Stimulated activated naive CD8-positive, alpha-beta T cell treated with anti-CD3 and anti-CD28 coated beads, Interleukin-15, amount 100 ng/mL, for 72 hours (primary cell): ENCODE data around the gene PLXNB3.

Experiments
- ATAC-seq: fragments of 150-1000 bp; cut with Tn5 transposase; 2 replicates; pipeline ENCODE4 v1.10.0; 2021; ENCODE audit warnings: mild to moderate bottlenecking, moderate library complexity
- DNase-seq, 2 donors: peaks; one replicate each; pipeline ENCODE4 v3.0.0; 2021 to 2022
- H3K27ac Mint-ChIP-seq, 2 donors: one replicate each; pipeline ENCODE4 v1.8.0; 2022; ENCODE audit warnings: mild to moderate bottlenecking in 2 of 2, mixed read lengths in 2 of 2, moderate library complexity in 2 of 2
- H3K27me3 Mint-ChIP-seq: one replicate; pipeline ENCODE4 v1.8.0; 2022; ENCODE audit warnings: mixed read lengths
- H3K4me1 Mint-ChIP-seq: one replicate; pipeline ENCODE4 v1.8.0; 2022; ENCODE audit warnings: mild to moderate bottlenecking, mixed read lengths
- H3K4me3 Mint-ChIP-seq, 2 donors: one replicate each; pipeline ENCODE4 v1.8.0; 2022; ENCODE audit warnings: mild to moderate bottlenecking in 2 of 2, mixed read lengths in 2 of 2, moderate library complexity in 1 of 2
- H3K9me3 Mint-ChIP-seq, 2 donors: one replicate each; pipeline ENCODE4 v1.8.0; 2022; ENCODE audit warnings: mixed read lengths in 2 of 2

PLXNB3 gene

DNA sequence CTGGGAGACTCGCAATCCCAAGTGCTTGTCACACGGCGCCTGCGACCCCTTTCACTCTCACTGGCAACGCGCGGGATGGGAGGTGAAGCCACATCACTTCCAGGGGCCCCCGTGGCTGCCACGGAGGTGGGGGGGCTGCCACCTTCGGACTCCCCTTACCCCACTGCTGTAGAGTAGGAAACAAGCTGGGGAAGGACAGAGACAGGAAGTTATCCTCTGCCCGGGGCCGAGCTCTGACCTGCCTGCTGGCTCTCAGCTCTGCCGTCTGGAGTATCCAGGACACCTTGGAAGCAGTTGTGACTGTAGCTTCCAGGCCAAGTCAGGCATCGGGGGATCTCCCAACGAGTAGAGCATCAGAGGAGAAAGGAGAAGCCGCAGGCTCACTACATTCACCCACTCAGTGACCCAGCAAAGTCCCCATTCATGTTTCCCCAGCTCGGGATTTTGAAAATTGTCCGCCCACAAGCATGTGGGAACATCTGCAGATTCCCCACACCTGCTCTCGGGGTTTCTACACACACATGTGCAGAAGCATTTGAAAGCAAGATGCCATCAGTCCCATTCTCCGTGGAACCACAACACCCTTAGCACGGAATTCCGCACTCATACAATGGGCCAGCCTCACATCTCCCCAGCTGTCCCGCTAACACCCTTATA lies 55.5 kb downstream of the PLXNB3 start:
- Mint-ChIP-seq H3K4me1 (peaks cover 51% of the 10 kb centered on the region), H3K27ac (no peak overlapping the region), H3K9me3 (no peaks in the 10 kb centered on the region), H3K4me3 (peak overlapping the region; percentile 59 to 62), H3K27me3 (peaks cover 5% of the 10 kb centered on the region)
- ATAC-seq (peak; percentile 10), DNase-seq (no peak)

DNA sequence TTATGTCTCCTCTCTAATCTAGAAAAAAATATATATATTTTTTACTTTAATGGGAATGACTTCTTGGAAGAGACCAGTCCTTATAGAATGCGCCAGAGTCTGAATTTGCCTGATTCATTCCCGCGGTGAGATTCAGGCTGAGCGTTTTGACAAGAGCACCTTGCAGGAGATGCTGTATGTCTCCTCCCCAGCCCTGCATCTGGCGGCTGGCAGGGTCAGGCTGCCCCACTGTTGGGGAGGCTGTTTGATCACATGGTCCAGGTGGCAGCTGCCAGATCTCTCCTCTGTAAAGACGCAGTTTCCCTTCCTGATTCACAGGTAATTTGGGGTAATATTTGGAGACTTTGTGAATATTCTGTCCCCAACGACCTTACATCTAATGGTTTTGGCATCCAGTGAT lies 56.6 kb downstream of the PLXNB3 start:
- H3K9me3 Mint-ChIP-seq, result no peaks in the 10 kb centered on the region
- H3K27ac Mint-ChIP-seq, result no peak overlapping the region
- no peak for DNase-seq
- H3K27me3 Mint-ChIP-seq, result no peaks in the 10 kb centered on the region
- no peak for ATAC-seq
- peaks cover 43% of the 10 kb centered on the region for H3K4me1 Mint-ChIP-seq
- no peak overlapping the region for H3K4me3 Mint-ChIP-seq

DNA sequence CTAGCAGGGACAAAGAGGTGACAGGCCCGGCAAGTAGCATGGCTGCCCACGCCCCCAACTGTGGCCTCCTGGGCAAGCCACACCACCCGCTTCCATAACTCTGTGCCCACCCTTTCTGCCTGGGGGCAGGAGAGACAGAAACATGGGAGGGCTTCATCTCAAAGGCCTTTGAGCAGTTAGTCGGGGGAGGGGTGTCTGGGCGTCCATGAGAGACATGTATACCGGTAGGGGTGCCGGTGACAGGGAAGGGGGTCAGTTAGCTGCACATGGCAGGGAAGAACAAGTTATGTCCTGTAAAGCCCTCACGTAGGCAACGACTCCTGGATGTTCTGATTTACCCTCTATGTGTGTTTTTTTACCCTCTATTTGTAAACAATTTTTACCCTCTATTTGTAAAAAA lies 57.0 kb downstream of the PLXNB3 start:
- DNase-seq (no peak), ATAC-seq (no peak)
- Mint-ChIP-seq H3K27ac (no peak overlapping the region), H3K9me3 (no peaks in the 10 kb centered on the region), H3K4me3 (no peak overlapping the region), H3K27me3 (no peaks in the 10 kb centered on the region), H3K4me1 (peaks cover 43% of the 10 kb centered on the region)

DNA sequence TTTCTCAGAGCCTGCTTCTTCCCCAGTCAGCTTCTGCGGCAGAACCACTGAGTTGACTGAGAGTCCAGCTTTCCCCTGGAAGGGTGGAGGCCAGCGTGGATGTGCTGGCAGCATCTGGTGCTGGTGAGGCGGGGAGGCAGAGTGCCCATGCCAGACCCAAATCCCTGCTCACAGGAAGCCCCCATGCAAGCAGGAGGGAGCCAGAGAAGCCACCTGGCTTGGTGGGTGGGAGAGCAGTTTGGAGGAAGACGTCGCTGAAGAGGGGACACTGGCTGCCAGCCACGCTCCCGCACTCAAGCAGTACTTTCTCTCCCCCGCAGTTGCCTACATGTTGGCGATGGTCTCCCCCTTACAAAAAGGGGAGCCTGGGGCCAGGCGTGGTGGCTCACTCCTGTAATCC lies 60.3 kb downstream of the PLXNB3 start:
- H3K4me1 Mint-ChIP-seq, result peaks cover 33% of the 10 kb centered on the region
- DNase-seq (no peak), ATAC-seq (no peak)
- H3K4me3 Mint-ChIP-seq, result no peak overlapping the region
- H3K9me3 Mint-ChIP-seq, result no peaks in the 10 kb centered on the region
- H3K27ac Mint-ChIP-seq, result no peak overlapping the region
- H3K27me3 Mint-ChIP-seq, result peaks cover 17% of the 10 kb centered on the region

DNA sequence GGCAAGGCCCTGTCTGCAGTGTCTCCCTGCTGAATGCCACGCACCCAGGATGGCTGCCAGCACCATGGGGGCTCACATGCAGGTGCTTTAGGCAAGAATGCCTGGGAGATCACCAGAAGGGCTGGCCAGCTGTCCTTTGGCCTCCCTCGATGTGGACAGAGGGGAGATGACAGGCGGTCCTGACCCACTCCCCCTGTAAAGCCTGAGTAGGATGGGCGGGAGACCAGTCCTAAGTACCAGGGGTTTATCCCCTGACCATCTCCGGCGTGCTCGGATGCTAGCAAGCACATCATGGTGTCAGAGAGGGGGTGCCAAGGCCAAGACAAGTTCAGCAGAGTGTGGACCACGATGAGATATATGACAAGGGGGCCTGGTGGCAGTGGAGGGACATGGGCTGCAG lies 61.0 kb downstream of the PLXNB3 start:
- H3K27me3 Mint-ChIP-seq, result peaks cover 19% of the 10 kb centered on the region
- DNase-seq (no peak), ATAC-seq (no peak)
- H3K4me3 Mint-ChIP-seq, result no peak overlapping the region
- no peaks in the 10 kb centered on the region for H3K9me3 Mint-ChIP-seq
- H3K27ac Mint-ChIP-seq, result no peak overlapping the region
- H3K4me1 Mint-ChIP-seq, result peaks cover 29% of the 10 kb centered on the region
